Endothelial cell of umbilical vein (primary cell): ENCODE measurements around the gene TPGS2. TPM values are rescaled to one million over a fixed set of nuclear protein-coding genes. Genes with fewer than 3 reads are reported as not detected.

Experiments
- BruUV-seq: library from RNA; stranded (reverse); fragments of 400-500 nt; replicated peaks from 2 replicates; lab custom pipeline; 2021; lab: Mats Ljungman, UMichigan
- CTCF ChIA-PET: fragments of 300-600, 350-600 bp; sonication (Branson Sonifier 250); formaldehyde crosslinking; loops from one replicate; lab custom pipeline; 2021; ENCODE audit warnings: antibody characterized with exemption, inconsistent platforms; lab: Charles Lee
- POLR2A ChIA-PET: fragments of 300-600, 350-600 bp; sonication (Branson Sonifier 250); formaldehyde crosslinking; loops from one replicate; lab custom pipeline; 2021; ENCODE audit warnings: antibody characterized with exemption, inconsistent platforms; lab: Charles Lee
- DNase-seq: peaks from one replicate; pipeline ENCODE4 v3.0.0-alpha.2; 2011; ENCODE audit warnings: low read depth, low spot score
- FAIRE-seq: peaks from 2 replicates; lab custom pipeline; 2011; peaks lifted over from hg19 to GRCh38; lab: Jason Lieb, UNC
- H2AFZ ChIP-seq: 2 replicates; pipeline ENCODE4 v1.6.0; 2012; ENCODE audit warnings: low read depth, low read length, control low read depth, inconsistent platforms
- H3K27ac ChIP-seq: 2 replicates; pipeline ENCODE4 v1.5.1; 2011; ENCODE audit warnings: low read depth, mild to moderate bottlenecking, control low read depth, low read length, moderate library complexity; ENCODE audit not compliant: insufficient read depth
- H3K27me3 ChIP-seq, 2 experiments: 2 replicates each; pipeline versions ENCODE4 v1.6.0 to v1.6.1; 2011; ENCODE audit warnings: low read length in 2 of 2, mixed read lengths in 1 of 2; ENCODE audit not compliant: control insufficient read depth in 2 of 2, insufficient read depth in 2 of 2
- H3K36me3 ChIP-seq, 2 experiments: 2 replicates in 1 of 2; 3 replicates in 1 of 2; pipeline ENCODE4 v1.5.1; 2011; ENCODE audit warnings: low read length in 2 of 2, mild to moderate bottlenecking in 1 of 2, moderate library complexity in 1 of 2; ENCODE audit not compliant: control insufficient read depth in 2 of 2, insufficient read depth in 2 of 2; ENCODE audit errors: extremely low read depth in 1 of 2
- H3K4me1 ChIP-seq: 3 replicates; pipeline ENCODE4 v1.5.1; 2011; ENCODE audit warnings: mild to moderate bottlenecking, low read length; ENCODE audit not compliant: control insufficient read depth, insufficient read depth; ENCODE audit errors: extremely low read depth
- H3K4me2 ChIP-seq: 2 replicates; pipeline ENCODE4 v1.6.1; 2011; ENCODE audit warnings: low read length, control low read depth, mixed read lengths; ENCODE audit not compliant: insufficient read depth
- H3K4me3 ChIP-seq, 3 experiments: fragments of 200-600 bp in 1 of 3; sonication (generic), shearing (Covaris generic) in 1 of 3; replicated peaks in 1 of 3; 2 replicates each; pipeline ENCODE4 v1.5.1; 2011 to 2016; ENCODE audit warnings: control low read depth in 3 of 3, low read length in 3 of 3, mild to moderate bottlenecking in 2 of 3, inconsistent platforms in 1 of 3, low read depth in 1 of 3, moderate library complexity in 1 of 3; ENCODE audit not compliant: insufficient read depth in 1 of 3
- H3K79me2 ChIP-seq: 2 replicates; pipeline ENCODE4 v1.6.0; 2012; ENCODE audit warnings: low read length, inconsistent platforms; ENCODE audit not compliant: control insufficient read depth, insufficient read depth
- H3K9ac ChIP-seq: replicated peaks from 2 replicates; pipeline ENCODE3; 2011; ENCODE audit warnings: low read length, control low read depth; ENCODE audit not compliant: insufficient read depth; ENCODE audit errors: extremely low read depth
- H3K9me1 ChIP-seq: replicated peaks from 3 replicates; pipeline ENCODE4 v1.6.0; 2011; ENCODE audit warnings: mild to moderate bottlenecking, low read length; ENCODE audit not compliant: control insufficient read depth, insufficient read depth; ENCODE audit errors: extremely low read depth
- H3K9me3 ChIP-seq: replicated peaks from 2 replicates; pipeline ENCODE4 v1.5.1; 2012; ENCODE audit warnings: low read length, inconsistent platforms; ENCODE audit not compliant: control insufficient read depth, insufficient read depth
- H4K20me1 ChIP-seq: replicated peaks from 2 replicates; pipeline ENCODE3; 2011; ENCODE audit warnings: mild to moderate bottlenecking, low read length; ENCODE audit not compliant: control insufficient read depth, insufficient read depth; ENCODE audit errors: extremely low read depth
- CTCF ChIP-seq, 2 donors: IDR thresholded peaks; 1 replicate in 1 of 2; 2 replicates in 1 of 2; pipeline ENCODE4 v1.5.1; 2011; ENCODE audit warnings: low read length in 2 of 2, mild to moderate bottlenecking in 2 of 2, moderate library complexity in 2 of 2, control low read depth in 1 of 2, inconsistent platforms in 1 of 2, low read depth in 1 of 2; ENCODE audit not compliant: insufficient read depth in 1 of 2; ENCODE audit errors: extremely low read depth in 1 of 2
- EZH2 ChIP-seq: IDR thresholded peaks from 2 replicates; pipeline ENCODE4 v1.6.1; 2012; ENCODE audit warnings: borderline replicate concordance, low read depth, mild to moderate bottlenecking, moderate library complexity, low read length, inconsistent platforms; ENCODE audit not compliant: severe bottlenecking
- FOS ChIP-seq: IDR thresholded peaks from 2 replicates; pipeline ENCODE4 v1.6.1; 2011; ENCODE audit warnings: mild to moderate bottlenecking, low read length, moderate library complexity, borderline replicate concordance; ENCODE audit not compliant: insufficient read depth
- GATA2 ChIP-seq: IDR thresholded peaks from 2 replicates; pipeline ENCODE4 v1.7.0; 2011; ENCODE audit warnings: low read depth, mild to moderate bottlenecking, moderate library complexity, mixed read lengths, low read length; ENCODE audit not compliant: insufficient read length, insufficient read depth
- JUN ChIP-seq: IDR thresholded peaks from 2 replicates; pipeline ENCODE4 v1.6.1; 2011; ENCODE audit warnings: borderline replicate concordance, low read depth; ENCODE audit not compliant: insufficient read length, insufficient read depth
- MAX ChIP-seq: IDR thresholded peaks from 2 replicates; pipeline ENCODE4 v1.6.1; 2011; ENCODE audit not compliant: insufficient read depth, insufficient read length
- MYC ChIP-seq: IDR thresholded peaks from one replicate; pipeline ENCODE4 v1.6.1; 2011; ENCODE audit warnings: mild to moderate bottlenecking, low read depth, low read length
- POLR2A ChIP-seq: IDR thresholded peaks from 2 replicates; pipeline ENCODE4 v1.6.1; 2012; ENCODE audit warnings: low read depth, mild to moderate bottlenecking, control low read depth, low read length
- POLR2AphosphoS5 ChIP-seq: IDR thresholded peaks from 2 replicates; pipeline ENCODE4 v1.6.1; 2012; ENCODE audit warnings: low read depth, mild to moderate bottlenecking, control low read depth, low read length, moderate library complexity; ENCODE audit not compliant: insufficient read depth
- dilution Hi-C: fragments of 300-500 bp; cut with MboI; formaldehyde crosslinking; loops from one replicate; pipeline ENCODE4 v1.15.0; 2019; ENCODE audit warnings: low sequenced_read_pairs; ENCODE audit not compliant: extremely low pct_ligation_motif_present
- intact Hi-C: fragments of 100-400 bp; cut with micrococcal nuclease; formaldehyde crosslinking; loops from one replicate; pipeline ENCODE4 v1.10.0; 2022
- polyA plus RNA-seq, 4 experiments: library from polyadenylated mRNA; depleted of rRNA in 3 of 4; stranded (reverse) in 3 of 4; unstranded in 1 of 4; fragments of >200 nt; gene quantifications; 2 replicates each; pipeline versions ENCODE4 v1.2.1 to v1.2.3, GENCODE V29; 2011 to 2012; ENCODE audit warnings: missing spikeins in 1 of 4
- total RNA-seq: library from RNA; stranded (reverse); gene quantifications from 2 replicates; pipeline ENCODE4 v1.2.3, GENCODE V29; 2021

TPGS2 gene
- total and polyA plus RNA-seq, 2 donors (not counting 3 experiments of a cell fraction or from before 2014, with no cell fraction given) = 150 to 232 TPM

- H3K4me2 ChIP-seq = no peak overlapping the region
- no peak overlapping the region for H2AFZ ChIP-seq
- no peak overlapping the region for H3K9ac ChIP-seq
- TF ChIP-seq JUN (no peak), GATA2 (no peak), FOS (no peak), CTCF (IDR thresholded peaks at IDR 0.05; ENCODE audit: extremely low read depth in 1 of 2, insufficient read depth in 1 of 2, low read depth in 1 of 2, low read length in 2 of 2) (no peak), MYC (no peak), EZH2 (no peak), POLR2AphosphoS5 (no peak), MAX (no peak), POLR2A (no peak)
- POLR2A ChIA-PET = no interaction called here
- no peaks in the 10 kb centered on the region for H3K9me3 ChIP-seq
- H4K20me1 ChIP-seq = no peaks in the 10 kb centered on the region
- dilution Hi-C loops (no loop called here), intact Hi-C loops (no loop called here)
- H3K79me2 ChIP-seq = no peaks in the 10 kb centered on the region
- CTCF ChIA-PET = interaction anchor here (4.4 kb wide), 1 partner anchor 74 kb away, joined by 26 read pairs; no protein-coding TSS in a partner anchor
- no TSS peak for BruUV-seq
- FAIRE-seq = no peak
- H3K36me3 ChIP-seq = no peaks in the 10 kb centered on the region
- no peak for DNase-seq
- no peak overlapping the region for H3K4me3 ChIP-seq
- H3K27me3 ChIP-seq = peaks cover 4 to 8% of the 10 kb centered on the region in 2 experiments
- no peaks in the 10 kb centered on the region for H3K9me1 ChIP-seq
- no peak overlapping the region for H3K27ac ChIP-seq
- no peaks in the 10 kb centered on the region for H3K4me1 ChIP-seq
Measured at GRCh38 chr18:36761186-36761698, 67.6 kb downstream of the TPGS2 start.
